IPS-11a (cell line): ENCODE results near the gene SYNE1.
"Not testable (repeated sequence)": the region's sequence is repeated elsewhere in the genome, so short reads cannot be mapped to it uniquely, and the experiment has no call there.

Source experiments
- H3K4me3 ChIP-seq: one replicate; pipeline ENCODE4 v1.5.1; 2013; ENCODE audit warnings: low read depth, low read length, control low read depth

The SYNE1 gene

GRCh38 chr6:152637296-152638047, at the start of gene SYNE1:
Gene SYNE1 (minus strand): TSS chr6:152637362. CDS start chr6:152628331, 9,031 bp downstream.
- H3K4me3 ChIP-seq: peak within 1 kb of the TSS; percentile 53

- H3K4me3 ChIP-seq: no peak overlapping the region
These were observed 48.7 kb upstream of the SYNE1 start for GRCh38 chr6:152685819-152686218.

- H3K4me3 ChIP-seq: not testable (repeated sequence)
These were observed 45.8 kb upstream of the SYNE1 start for GRCh38 chr6:152682935-152683334.

GRCh38 chr6:152682141-152682540, 45.0 kb upstream of the SYNE1 start:
- H3K4me3 ChIP-seq: no peak overlapping the region

- no peak overlapping the region for H3K4me3 ChIP-seq
These were observed 43.8 kb upstream of the SYNE1 start for GRCh38 chr6:152680879-152681517.

- no peak overlapping the region for H3K4me3 ChIP-seq
These were observed 43.0 kb upstream of the SYNE1 start for GRCh38 chr6:152680151-152680550.

- no peak overlapping the region for H3K4me3 ChIP-seq
These were observed 36.1 kb upstream of the SYNE1 start for GRCh38 chr6:152673236-152673635.

GRCh38 chr6:152671171-152671570, 34.0 kb upstream of the SYNE1 start:
- no peak overlapping the region for H3K4me3 ChIP-seq

GRCh38 chr6:152669895-152670294, 32.7 kb upstream of the SYNE1 start:
- no peak overlapping the region for H3K4me3 ChIP-seq

GRCh38 chr6:152661776-152662175, 24.6 kb upstream of the SYNE1 start:
- H3K4me3 ChIP-seq: no peak overlapping the region

- H3K4me3 ChIP-seq: no peak overlapping the region
These were observed 14.8 kb upstream of the SYNE1 start for GRCh38 chr6:152651986-152652385.

GRCh38 chr6:152648105-152648504, 10.9 kb upstream of the SYNE1 start:
- H3K4me3 ChIP-seq: no peak overlapping the region

- H3K4me3 ChIP-seq: not testable (repeated sequence)
These were observed 9.6 kb upstream of the SYNE1 start for GRCh38 chr6:152646732-152647131.

GRCh38 chr6:152642578-152643375, 5.6 kb upstream of the SYNE1 start:
- no peak overlapping the region for H3K4me3 ChIP-seq

GRCh38 chr6:152636609-152637295, 410 bp downstream of the SYNE1 start:
- peak overlapping the region; percentile 53 for H3K4me3 ChIP-seq

GRCh38 chr6:152636021-152636608, 1.0 kb downstream of the SYNE1 start:
- peak overlapping the region; percentile 53 for H3K4me3 ChIP-seq

- H3K4me3 ChIP-seq: no peak overlapping the region
These were observed 2.4 kb downstream of the SYNE1 start for GRCh38 chr6:152634773-152635172.

GRCh38 chr6:152632121-152632782, 4.9 kb downstream of the SYNE1 start:
- H3K4me3 ChIP-seq: no peak overlapping the region

- no peak overlapping the region for H3K4me3 ChIP-seq
These were observed 5.8 kb downstream of the SYNE1 start for GRCh38 chr6:152631376-152631775.

GRCh38 chr6:152630832-152631231, 6.3 kb downstream of the SYNE1 start:
- no peak overlapping the region for H3K4me3 ChIP-seq
